ENCODE measurements around the gene RPL36.
"Not testable (repeated sequence)": the region's sequence is repeated elsewhere in the genome, so short reads cannot be mapped to it uniquely, and the experiment has no call there.

RPL36 gene

DNA sequence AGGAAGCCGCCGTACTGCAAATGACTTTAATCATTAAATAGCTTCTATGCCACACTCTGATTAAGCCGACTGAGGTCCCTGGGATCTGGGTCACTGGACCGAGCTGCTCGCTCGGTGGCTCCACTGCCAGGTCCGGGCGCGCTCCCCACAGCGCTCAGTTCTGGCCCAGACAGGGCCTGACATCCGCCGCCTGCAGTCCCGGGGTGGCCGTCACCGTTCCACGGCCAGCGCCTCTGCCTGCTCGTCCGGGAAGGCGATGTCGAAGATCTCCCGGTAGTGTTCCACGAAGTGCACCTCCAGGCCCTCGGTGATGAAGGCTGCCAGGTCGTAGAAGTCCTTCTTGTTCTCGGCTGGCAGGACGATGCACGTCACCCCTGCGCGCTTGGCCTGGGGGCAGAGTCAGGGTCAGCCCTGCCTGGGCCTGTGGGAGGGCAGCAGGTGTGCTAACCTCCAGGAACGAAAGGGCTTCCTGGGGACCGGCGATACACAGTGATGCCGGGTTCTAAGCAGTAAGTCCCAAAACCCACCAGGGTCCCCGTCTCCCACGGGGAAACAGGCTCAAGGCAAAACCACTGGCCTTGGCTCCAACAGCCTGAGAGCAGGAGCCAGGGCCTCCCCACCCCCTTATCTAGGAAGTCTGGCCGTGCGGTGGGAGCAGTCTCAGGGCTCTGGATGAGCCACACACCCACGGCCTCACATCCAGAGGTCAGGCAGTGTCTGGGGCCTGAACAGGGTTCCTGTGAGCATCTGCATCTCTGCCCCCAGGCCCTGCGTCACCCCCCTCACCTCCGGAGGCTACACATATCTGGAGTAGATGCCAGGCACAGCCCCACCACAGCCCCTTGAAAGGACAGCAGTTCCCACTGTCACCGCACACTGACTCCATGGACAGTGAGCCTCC lies 2.0 kb downstream of the RPL36 start:
- DNase-seq: no peak

DNA sequence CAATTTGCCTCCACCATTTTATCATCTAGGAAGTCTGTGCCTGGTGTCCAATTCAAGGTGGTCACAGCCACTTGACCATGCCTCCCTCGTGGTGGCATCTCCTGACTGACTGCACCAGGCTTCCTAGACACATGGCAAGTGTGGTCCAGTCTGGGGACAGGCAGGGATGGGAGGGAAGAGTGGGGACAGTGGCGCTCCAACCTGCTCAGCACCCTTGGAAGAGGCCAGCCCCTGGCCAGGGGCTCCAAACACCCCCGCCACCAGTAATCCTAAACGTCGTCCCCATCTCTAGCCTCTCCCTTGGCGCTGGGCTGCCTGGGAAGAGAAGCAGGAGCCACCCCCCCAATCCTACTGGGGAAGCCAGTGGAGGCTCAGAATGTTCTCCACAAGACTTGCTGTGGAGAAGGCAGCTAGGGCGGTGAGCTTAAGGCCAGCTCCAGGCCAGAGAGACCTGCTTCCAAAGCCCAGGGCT lies 2.7 kb downstream of the RPL36 start:
- DNase-seq: no peak

DNA sequence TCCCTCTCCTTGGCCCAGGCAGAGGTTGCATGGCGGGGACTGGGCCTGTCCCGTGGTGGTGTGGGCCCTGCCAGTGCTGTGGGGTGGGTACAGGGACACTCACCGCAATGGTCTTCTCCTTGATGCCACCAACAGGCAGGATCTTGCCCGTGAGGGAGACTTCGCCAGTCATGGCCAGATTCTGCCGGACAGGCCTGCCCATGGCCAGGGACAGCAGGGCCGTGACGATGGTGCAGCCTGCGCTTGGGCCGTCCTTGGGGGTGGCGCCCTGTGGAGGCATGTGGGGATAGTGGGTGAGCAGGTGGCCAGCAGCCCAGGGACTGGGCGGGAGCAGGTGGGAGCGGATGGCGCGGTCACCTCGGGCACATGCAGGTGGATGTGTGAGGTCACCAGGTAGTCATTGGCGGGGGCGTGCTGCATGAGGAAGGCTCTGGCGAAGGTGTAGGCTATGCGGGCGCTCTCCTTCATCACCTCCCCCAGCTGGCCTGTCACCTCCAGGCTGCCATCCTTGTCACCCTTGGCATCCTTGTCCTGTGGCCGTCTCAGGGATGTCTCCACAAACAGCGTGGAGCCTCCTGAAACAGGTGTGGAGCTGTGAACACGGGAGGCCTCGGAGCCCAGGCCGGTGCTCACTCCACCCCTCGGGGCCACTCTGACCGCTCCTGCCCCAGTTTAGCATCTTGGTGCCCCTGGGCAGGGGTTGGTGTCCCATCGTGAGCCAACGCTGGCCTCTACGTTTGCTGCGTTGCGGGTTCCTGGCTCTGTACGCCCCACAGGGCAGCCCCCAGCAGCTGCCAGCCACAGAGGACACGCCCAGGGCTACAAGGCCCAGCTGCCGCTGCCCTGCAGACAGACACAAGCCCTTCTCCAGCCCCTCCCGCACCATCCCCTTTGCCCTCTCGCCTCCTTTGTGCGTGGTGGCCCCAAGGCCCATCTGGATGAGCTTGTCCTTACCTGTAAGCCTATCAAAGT lies 3.4 kb downstream of the RPL36 start:
- DNase-seq: no peak

DNA sequence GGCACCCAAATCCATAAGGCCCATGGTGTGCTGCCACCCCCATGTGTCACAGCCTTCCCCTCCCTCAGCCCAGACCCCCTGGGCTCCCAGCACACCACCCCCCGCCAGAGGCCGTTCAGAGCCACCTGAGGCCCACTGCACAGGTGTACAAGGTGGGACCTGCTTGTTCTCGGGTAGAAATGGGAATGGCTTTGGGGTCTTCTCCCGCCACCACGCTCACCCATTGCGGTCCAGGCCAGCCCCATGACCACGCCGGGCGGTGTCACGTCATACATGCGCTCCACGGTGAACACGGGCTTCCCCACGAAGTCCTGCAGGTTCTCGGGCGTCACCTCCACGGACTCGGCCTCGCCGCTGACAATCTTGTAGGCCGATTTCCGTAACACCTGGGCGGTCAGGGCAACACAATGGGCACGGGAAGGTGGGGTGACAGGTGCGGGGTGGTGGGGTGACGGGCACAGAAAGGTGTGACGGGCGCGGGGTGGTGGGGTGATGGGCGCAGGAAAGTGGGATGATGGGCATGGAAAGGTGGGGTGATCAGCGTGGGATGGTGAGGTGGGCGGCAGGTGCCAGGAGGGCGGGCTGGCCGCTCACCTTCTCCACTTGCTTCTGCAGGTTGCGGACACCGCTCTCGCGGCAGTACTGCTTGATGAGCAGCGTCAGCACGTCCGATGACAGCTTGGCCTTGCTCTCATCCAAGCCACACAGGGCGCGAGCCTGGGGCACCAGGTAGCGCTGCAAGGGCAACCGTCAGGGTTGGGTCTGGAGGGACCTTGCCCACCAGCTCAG lies 4.3 kb downstream of the RPL36 start:
- DNase-seq: no peak

DNA sequence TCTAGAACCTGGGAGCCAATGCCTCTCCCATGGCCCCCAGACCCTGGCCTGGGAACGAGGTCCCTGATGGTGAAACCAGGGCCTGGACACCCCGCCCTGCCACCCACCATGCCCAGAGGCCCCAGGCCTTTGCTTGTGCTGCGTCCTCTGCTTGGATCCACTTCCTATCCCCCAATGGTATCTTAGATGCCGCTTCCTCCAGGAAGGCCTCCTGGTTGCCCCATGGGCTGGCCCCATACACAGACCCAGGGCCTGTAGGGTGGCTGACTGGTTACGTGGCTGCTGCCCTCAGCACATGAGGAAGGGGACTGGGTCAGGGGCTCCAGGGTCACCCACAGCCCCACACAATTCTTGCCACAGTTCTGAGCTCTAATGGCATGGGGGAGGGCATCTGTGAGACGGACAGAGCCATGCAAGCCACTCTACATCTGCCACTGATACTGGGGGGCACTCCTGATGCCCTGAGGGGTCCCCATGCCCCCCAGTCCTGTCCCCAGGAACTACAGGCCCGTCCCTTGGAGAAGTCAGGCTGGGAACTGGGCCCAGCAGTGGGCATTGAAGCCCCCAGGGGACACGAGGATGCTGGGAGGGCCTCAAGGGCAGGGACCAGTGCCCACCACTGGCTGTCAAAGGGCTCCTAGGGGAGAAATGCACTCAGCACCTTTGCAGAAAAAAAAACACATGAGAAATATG lies 5.0 kb downstream of the RPL36 start:
- no peak for DNase-seq

DNA sequence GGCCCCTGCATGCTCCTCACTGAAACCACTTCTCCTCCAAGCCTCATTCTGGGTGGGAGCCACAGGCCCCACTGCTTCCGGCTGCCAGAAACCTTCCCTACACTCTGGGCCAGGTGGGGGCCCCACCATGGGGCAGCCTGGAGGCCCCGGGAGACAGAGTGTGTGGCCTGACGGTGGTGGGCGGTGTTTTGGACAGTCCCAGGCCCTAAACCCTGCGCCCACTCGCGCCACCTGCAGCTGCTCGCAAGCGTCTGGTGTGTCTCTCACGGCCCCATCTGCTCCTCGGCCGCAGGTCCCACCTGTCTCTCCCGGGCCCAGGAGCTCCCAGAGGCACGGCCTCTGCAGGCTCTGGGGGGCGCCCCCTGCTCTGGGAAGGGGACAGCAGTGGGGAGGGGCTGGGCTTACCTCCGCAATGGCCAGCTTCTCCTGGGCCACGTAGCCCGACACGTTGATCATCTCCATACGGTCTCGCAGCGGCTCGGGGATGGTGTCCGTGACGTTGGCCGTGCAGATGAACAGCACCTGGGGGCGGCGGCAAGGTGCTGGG lies 5.6 kb downstream of the RPL36 start:
- DNase-seq: no peak

DNA sequence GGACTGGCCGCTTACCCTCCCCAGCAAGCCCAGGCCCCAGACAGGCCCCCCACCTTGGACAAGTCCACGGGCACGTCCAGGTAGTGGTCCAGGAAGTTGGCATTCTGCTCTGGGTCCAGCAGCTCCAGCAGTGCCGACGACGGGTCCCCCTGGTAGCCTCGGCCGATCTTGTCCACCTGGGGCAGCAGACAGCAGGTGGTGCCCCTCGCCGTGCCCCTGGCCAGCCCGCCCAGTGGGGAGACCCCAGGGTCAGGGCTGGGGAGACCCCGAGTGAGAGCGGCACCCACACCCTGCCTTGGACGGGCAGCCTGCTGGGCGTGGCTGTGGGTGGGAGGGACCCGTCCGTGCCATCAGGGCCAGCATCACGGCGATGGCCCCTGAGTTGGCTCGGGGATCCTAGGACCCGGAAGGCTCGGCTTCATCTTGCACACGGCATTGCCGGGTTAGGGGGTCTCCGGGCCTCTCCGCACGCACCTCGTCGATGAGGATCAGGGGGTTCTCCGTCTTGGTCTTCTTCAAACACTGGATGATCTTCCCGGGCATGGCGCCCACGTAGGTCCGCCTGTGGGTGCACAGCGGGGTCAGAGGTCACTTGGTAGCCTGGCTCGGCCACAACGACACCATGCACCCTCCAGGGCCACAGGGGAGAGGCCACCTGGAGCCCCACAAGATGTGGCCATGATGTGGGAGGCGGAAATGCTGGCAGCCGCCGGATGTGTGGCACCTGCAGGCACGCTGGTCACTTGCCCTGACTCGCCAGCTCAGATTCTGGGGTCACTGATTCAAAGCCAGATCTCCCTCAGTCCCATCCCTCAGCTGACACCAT lies 6.3 kb downstream of the RPL36 start:
- DNase-seq: no peak

DNA sequence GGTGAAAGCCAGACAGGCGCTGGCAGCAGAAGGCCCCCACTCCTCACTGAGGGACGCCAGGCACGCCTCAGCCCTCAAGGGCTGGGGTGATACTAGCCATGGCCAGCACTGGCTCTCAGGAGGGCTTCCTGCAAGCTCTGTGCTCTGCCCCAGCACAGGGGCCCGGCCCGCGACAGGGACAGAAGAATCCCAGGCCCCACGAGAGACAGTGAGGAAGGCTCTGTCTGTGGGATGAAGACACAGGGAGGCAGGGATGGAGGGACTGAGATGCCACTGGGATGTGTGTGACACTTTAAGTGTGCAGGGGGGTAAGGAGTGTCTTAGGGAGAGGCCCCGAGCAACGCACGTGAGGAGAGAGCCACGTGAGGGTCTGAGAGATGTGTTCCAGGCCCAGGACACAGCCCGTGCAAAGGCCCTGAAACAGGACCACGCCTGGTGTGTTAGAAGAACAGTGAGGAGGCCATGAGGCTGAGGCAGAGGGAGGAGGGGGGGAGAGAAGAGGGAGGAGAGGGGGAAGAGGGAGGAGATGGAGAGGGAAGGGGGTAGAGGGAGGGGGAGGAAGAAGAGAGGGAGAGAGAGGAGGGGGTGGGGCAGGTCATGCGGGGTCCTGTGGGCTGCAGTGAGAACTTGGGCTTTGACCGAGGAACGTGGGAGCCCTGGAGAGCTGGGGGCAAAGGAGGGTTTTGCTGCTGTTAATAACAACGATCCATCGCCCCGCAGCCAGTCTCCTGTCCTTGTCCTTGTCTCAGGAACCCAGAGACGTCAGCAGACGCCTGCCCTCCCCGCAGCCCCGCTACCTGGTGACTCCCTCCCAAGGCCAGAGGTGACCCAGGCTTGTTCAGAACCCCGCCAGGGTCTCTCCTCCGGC lies 7.2 kb downstream of the RPL36 start:
- no peak for DNase-seq

DNA sequence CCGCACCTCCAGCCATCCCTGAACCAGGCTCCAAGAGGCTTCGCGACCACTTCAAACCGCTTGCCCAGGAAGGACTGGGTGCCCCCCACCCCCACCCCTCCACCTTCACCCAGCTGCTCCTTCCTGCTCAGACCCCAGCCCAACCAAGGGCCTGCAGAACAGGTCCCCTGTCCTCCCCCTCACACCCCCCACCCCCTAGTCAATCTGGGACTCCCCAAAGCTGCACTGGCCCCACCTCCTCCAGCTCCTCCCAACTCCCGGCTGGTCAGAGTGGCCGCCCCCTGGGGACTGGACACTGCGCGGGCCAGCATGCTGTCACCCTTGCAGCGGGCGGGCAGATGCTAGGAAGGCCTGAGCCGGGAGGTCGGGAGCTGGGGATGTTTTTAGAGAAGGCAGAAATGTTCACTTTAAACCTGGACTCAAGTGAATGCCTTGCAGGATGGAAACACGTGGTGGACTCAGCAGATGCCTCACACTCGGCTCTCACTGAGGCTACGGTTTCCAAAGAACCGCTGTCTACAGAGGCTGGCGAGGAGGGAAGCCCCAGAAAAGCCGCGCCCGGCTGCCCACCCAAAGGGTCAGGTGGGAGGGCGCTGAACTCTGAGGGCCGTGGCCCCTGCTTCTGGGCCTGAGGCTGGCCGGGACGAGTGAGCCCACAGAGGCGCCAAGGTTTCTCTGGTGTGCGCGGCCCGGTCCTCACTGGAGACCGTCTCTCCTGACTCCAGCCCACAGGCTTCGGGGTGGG lies 8.0 kb downstream of the RPL36 start:
- no peak for DNase-seq

DNA sequence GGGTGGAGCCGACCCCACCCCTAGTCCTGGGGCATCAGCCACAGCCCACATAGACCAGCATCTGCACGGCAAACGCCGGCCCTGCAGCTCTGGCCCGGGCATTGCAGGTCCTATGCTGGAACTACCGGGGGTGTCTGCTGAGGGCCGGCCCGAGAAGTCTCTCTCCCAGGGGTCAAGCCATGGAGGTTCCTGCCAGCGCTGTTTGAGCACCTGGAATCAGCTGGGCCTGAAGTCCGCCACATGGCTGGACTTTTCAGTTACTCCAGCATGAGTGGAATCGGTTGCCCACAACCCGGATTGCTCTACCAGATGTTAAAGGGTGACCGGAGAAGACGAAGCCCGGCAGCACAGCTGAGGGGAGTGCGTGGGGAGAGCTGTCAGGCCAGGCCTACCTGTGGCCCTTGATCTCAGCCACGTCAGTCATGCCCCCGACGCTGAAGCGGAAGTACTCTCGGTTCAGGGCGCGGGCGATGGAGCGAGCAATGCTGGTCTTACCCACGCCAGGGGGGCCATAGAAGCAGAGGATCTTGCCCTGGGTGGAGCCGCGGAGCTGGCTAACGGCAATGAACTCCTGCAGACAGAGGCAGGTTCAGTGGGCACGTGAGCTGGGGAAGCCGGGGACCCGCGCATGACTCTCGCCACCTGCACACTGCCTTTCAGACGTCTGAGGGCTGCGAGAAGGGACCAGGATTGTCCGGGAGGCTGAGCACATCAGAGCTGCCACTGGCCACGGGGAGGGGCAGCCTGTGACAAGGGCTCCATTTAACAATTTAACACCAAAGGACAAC lies 8.7 kb downstream of the RPL36 start:
- DNase-seq: no peak

DNA sequence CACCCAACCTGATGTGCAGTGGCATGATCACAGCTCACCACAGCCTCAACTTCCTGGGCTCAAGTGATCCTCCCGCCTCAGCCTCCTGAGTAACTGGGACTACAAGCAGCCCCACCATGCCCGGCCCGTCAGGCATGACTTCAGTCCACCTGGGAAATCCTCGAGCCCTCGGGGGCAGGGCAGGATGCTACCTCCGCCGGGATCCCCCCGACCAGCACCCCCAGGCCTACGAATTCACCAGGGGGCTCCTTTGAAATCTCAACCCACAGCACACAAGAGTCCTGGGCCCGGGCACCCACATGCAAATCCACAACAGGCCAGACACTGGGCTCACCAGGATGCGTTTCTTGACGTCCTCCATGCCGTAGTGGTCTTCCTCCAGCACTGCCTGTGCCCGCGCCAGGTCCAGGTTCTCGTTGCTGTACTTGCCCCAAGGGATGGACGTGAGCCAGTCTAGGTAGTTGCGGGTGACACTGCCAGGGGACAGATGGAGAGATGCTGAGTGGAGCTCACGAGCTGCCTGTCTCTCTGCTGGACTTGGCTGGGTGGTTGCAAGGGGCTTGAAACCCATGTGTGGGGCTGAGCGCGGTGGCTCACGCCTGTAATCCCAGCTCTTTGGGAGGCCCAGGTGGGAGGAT lies 10.5 kb downstream of the RPL36 start:
- DNase-seq: no peak

DNA sequence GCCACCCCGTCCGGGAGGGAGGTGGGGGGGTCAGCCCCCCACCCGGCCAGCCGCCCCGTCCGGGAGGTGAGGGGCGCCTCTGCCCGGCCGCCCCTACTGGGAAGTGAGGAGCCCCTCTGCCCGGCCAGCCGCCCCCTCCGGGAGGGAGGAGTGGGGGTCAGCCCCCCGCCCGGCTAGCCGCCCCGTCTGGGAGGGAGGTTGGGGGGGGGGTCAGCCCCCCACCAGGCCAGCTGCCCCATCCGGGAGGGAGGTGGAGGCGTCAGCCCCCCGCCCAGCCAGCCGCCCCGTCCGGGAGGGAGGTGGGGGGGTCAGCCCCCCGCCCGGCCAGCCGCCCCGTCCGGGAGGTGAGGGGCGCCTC lies 11.9 kb downstream of the RPL36 start:
- DNase-seq: not testable (repeated sequence)

DNA sequence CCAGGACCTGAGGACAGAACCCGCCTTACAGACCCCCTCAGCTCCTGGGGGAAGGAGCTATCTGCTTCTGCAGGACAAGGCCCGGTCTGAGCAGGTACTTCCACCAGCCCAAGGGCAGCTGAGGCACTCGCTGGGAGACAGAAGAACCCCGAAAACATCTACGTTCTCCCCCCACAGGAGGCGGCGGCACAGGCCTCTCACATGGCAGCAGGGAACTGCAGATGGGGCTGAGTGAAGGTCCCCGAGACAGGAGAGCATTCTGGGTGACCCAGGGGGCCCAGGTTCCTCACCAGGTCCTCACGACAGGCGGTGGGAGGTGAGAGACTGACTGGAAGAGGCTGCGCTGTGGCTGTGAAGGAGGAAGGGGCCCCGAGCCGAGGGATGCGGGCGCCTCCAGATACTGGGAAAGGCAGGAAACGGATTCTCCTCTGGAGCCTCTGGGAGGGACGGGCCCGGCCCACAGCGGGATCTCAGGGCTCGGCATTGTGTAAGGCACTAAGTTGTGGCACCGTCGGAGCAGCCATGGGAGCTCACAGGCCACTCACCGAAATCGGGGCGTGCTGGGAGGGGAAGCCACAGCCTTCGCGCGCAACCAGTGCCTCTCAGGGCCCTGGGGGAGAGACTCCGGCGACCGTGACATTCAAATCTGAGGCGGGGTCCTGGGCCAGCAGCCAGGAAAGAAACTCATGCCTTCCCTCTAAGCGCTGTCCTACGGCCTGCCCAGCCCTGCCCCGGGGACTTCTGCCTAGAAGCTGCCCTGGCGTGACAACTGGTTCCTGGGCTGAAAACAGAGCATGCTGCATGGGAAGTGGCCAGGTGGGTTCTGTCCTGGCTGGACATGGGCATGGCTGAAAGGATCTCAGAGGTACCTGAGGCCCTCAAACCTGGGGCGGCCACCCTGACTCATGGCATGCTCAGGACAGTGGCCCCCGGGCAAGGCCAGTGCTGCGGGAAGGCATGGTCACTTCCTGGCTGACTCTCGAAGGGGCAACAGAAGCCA lies 14.0 kb downstream of the RPL36 start:
- DNase-seq: no peak

DNA sequence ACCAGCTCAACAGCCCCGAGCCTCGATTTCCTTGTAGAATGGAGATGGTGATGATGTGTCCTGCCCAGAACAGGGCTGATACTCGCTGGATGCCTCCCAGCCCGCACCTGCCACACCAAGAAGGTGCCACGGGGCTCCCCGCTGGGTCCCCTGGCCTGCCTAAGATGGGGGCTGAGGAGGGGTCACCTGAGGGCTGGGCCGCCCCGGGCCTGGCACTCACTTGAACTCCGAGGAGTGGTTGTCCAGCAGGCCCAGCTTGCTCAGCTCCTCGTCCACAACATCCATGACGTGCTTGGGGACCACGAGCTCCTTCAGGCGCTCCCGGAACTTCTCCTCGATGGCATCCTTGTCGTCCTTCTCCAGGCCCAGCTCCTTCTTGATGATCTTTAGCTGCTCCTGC lies 15.5 kb downstream of the RPL36 start:
- no peak for DNase-seq

DNA sequence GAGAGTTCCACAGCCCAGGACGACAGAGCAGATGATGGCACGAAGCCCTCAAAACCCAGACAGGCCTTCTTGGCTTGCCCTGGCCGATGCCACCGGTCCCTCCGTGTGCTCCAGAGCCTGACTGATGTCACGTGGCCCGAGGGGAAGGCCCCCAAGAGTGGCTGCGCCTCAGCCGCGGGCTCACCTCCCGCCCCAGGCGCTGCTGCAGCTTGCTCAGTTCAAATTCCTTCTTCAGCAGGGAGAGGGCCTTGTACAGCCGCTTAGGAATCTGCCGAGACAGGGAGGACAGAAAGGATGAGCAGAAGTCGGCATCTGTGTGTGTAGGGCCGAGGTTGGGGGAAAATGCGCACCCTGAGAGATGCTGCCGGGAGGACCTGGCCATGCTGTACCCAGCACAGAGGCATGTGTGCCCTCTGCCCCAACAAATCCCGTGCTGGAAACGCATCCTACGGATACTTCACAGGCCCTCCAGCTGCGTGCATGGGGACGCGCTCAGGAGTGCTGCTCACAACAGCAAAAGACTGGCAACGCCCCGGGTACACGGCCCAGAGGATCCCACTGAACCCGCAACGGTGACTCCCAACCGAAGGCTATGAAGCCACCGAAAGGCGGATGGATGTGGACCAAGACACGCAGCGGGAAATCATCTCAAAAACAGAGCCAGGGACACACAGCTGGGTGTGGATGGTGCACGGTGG lies 16.9 kb downstream of the RPL36 start:
- DNase-seq: no peak

Data from activated gamma-delta T cell treated with Interleukin-2 at 50 U/mL for 16 hours (primary cell).